Activated CD4-positive, alpha-beta T cell treated with anti-CD3 and anti-CD28 coated beads, Interleukin-2, Interleukin-6, amounts not matched to agents 100 ng/mL and 50 ng/mL, durations not matched to agents 16 hours and 8 hours (primary cell): ENCODE results near the gene SOSTDC1.
"Not testable (repeated sequence)": the region's sequence is repeated elsewhere in the genome, so short reads cannot be mapped to it uniquely, and the experiment has no call there.

Experiments
- DNase-seq: peaks from one replicate; pipeline ENCODE4 v3.0.0-alpha.2; 2020

Gene SOSTDC1

GRCh38 chr7:16465469-16466361 lies at the start of gene SOSTDC1:
Gene SOSTDC1, minus strand, starts transcription at chr7:16465738. Its CDS starts 70 bp downstream, at chr7:16465668.
- DNase-seq = no peak

- no peak for DNase-seq
Measured at GRCh38 chr7:16514729-16515128, 49.2 kb upstream of the SOSTDC1 start.

GRCh38 chr7:16514271-16514670 lies 48.7 kb upstream of the SOSTDC1 start:
- DNase-seq = no peak

- no peak for DNase-seq
Measured at GRCh38 chr7:16512097-16512496, 46.6 kb upstream of the SOSTDC1 start.

GRCh38 chr7:16511314-16511713 lies 45.8 kb upstream of the SOSTDC1 start:
- DNase-seq = no peak

- DNase-seq = no peak
Measured at GRCh38 chr7:16509829-16510228, 44.3 kb upstream of the SOSTDC1 start.

GRCh38 chr7:16506422-16506821 lies 40.9 kb upstream of the SOSTDC1 start:
- not testable (repeated sequence) for DNase-seq

GRCh38 chr7:16504019-16504418 lies 38.5 kb upstream of the SOSTDC1 start:
- DNase-seq = no peak

GRCh38 chr7:16502303-16502702 lies 36.8 kb upstream of the SOSTDC1 start:
- DNase-seq = no peak

- DNase-seq = no peak
Measured at GRCh38 chr7:16498122-16498521, 32.6 kb upstream of the SOSTDC1 start.

GRCh38 chr7:16494955-16495719 lies 29.6 kb upstream of the SOSTDC1 start:
- no peak for DNase-seq

- no peak for DNase-seq
Measured at GRCh38 chr7:16494551-16494950, 29.0 kb upstream of the SOSTDC1 start.

GRCh38 chr7:16493266-16493665 lies 27.7 kb upstream of the SOSTDC1 start:
- no peak for DNase-seq

- peak; percentile 38 for DNase-seq
Measured at GRCh38 chr7:16492513-16493062, 27.1 kb upstream of the SOSTDC1 start.

GRCh38 chr7:16491148-16491547 lies 25.6 kb upstream of the SOSTDC1 start:
- DNase-seq = no peak

GRCh38 chr7:16484453-16485158 lies 19.1 kb upstream of the SOSTDC1 start:
- no peak for DNase-seq

- DNase-seq = no peak
Measured at GRCh38 chr7:16479591-16479990, 14.1 kb upstream of the SOSTDC1 start.

GRCh38 chr7:16479161-16479560 lies 13.6 kb upstream of the SOSTDC1 start:
- DNase-seq = no peak

GRCh38 chr7:16471933-16472332 lies 6.4 kb upstream of the SOSTDC1 start:
- no peak for DNase-seq

GRCh38 chr7:16463949-16464715 lies 1.4 kb downstream of the SOSTDC1 start:
- DNase-seq = no peak

- no peak for DNase-seq
Measured at GRCh38 chr7:16463520-16463919, 2.0 kb downstream of the SOSTDC1 start.

- no peak for DNase-seq
Measured at GRCh38 chr7:16462431-16462889, 3.1 kb downstream of the SOSTDC1 start.
